A673 (cell line): ENCODE measurements around the gene C17orf50.

Source experiments
- EZH2 ChIP-seq: fragments of 200-600 bp; sonication (generic); IDR thresholded peaks from 2 replicates; pipeline ENCODE4 v1.6.1; 2017; ENCODE audit warnings: borderline replicate concordance, low read depth, mild to moderate bottlenecking, mixed read lengths, antibody characterized with exemption, low read length; ENCODE audit not compliant: poor library complexity, severe bottlenecking
- TF ChIP-seq, protein P1 (sequence below): fragments of 300-800, 200-600 bp; sonication (generic); conservative IDR thresholded peaks from 2 replicates; pipeline ENCODE4 v1.5.1; 2017; ENCODE audit warnings: low read depth, mild to moderate bottlenecking, antibody characterized with exemption, low read length, moderate library complexity, mixed read lengths

DNA sequence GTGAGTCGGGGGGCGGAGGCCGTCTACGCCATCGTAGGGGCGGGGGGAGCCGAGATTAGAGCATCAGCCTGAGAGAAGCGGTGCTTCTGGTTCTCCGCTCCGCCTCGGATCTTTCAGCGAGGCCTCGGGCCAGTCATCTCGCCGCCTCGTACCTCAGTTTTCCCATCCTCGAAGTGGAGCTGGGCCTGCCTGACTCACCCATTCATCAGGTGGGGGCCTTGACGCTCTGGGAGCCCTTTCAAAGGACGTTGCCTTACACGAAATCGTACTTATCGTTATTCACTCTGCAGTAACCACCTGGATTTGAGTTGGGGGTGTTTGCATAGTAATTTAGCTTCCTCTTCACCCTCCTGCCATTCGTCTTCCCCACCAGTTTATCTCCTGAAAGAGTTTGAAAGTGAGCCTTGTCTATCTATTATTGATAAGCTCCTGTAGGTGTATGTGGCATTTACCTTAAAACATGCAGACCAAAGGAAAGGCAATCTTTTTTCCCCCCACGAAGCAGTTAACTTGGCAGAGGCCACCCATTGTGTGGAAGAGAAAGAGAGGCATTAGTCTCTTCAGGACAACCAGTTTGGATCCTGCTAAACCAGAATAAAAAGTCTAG, 49.3 kb downstream of the C17orf50 start:
- TF ChIP-seq, protein P1, sequence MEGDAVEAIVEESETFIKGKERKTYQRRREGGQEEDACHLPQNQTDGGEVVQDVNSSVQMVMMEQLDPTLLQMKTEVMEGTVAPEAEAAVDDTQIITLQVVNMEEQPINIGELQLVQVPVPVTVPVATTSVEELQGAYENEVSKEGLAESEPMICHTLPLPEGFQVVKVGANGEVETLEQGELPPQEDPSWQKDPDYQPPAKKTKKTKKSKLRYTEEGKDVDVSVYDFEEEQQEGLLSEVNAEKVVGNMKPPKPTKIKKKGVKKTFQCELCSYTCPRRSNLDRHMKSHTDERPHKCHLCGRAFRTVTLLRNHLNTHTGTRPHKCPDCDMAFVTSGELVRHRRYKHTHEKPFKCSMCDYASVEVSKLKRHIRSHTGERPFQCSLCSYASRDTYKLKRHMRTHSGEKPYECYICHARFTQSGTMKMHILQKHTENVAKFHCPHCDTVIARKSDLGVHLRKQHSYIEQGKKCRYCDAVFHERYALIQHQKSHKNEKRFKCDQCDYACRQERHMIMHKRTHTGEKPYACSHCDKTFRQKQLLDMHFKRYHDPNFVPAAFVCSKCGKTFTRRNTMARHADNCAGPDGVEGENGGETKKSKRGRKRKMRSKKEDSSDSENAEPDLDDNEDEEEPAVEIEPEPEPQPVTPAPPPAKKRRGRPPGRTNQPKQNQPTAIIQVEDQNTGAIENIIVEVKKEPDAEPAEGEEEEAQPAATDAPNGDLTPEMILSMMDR: no peak
- TF ChIP-seq EZH2: no peak
